Lower leg skin (tissue), 4 donors: Measurements from ENCODE around the gene SNRPB2. TPM values are rescaled to one million over a fixed set of nuclear protein-coding genes. Genes with fewer than 3 reads are reported as not detected.

Experiments used
- DNase-seq, 2 donors: peaks; one replicate each; pipeline ENCODE4 v3.0.0-alpha.2; 2019; ENCODE audit warnings: low spot score in 2 of 2
- H3K4me3 ChIP-seq: fragments of 200-600 bp; sonication (generic); 2 replicates; pipeline ENCODE4 v1.5.1; 2017; ENCODE audit warnings: mild to moderate bottlenecking, low read depth; ENCODE audit not compliant: poor library complexity, severe bottlenecking
- POLR2A ChIP-seq, 2 donors: fragments of 450-650 bp; IDR thresholded peaks; one replicate each; pipeline ENCODE4 v1.6.1; 2016 to 2017; ENCODE audit warnings: antibody characterized with exemption in 2 of 2, mild to moderate bottlenecking in 1 of 2, moderate library complexity in 1 of 2
- WGBS, 2 donors: methylation state at CpG; one replicate each; pipeline ENCODE4 v1.1.5; 2018; 5-methylcytosine and 5-hydroxymethylcytosine counted together
- intact Hi-C: fragments of 100-400 bp; cut with DNase I; formaldehyde crosslinking; loops from one replicate; pipeline ENCODE4 v1.15.0; 2023; ENCODE audit warnings: low total_unique reads
- total RNA-seq, 4 donors: library from RNA; depleted of rRNA; stranded (reverse); fragments of >200 nt; gene quantifications; one replicate each; pipeline ENCODE4 v1.1.0, GENCODE V29; 2016
- TF ChIP-seq, protein P1 (sequence below), 3 donors: fragments of 450-650 bp; IDR thresholded peaks; one replicate each; pipeline ENCODE4 v1.5.1; 2016; ENCODE audit warnings: antibody characterized with exemption in 3 of 3, mild to moderate bottlenecking in 3 of 3, moderate library complexity in 2 of 3

Gene SNRPB2
- total RNA-seq, 4 donors from 2014 or later: 15.8 to 32.2 (median 19.7) TPM

DNA sequence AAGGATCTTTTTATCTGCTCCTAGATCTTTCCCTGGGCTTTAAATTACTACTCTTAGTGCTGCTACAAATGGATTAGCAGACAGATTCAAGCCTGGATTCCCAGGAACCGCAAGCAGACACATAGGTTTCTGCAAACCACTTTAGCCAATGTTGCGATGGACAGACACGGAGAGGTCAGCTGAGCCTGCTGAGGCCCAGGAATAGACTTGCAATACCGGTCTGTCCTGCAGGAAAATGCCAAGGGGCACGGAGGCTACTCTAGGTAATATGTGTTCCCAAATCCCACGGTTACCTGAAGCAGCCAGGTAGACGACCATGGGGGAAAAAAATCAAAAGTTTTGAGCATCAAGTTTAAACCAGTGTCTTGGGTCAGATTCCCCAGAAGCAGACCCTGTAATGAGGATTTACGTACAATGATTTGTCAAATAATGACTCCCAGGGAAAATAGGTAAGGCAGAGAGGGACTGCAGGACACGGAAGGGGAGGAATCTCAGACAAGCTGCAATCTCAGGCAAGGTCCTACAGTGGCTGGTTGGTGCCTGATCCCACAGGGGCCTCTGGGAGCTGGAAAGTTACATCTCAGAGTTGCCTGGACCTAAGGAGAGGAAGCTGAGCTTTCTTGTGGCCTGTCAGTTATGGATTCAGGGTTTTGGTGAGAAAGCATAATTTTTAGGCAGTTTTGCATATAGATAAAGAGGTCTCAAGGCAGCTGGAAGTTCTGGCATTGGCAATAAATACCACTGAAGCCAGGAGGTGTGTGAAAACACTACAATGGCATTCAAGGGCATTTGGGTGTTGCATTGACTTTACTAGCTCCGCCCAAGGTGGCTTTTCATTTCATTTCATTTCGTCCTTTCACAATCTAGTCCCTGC is 30.8 kb downstream of the SNRPB2 start:
- TF ChIP-seq POLR2A (IDR thresholded peaks at IDR 0.05): no peak
- TF ChIP-seq, protein P1, sequence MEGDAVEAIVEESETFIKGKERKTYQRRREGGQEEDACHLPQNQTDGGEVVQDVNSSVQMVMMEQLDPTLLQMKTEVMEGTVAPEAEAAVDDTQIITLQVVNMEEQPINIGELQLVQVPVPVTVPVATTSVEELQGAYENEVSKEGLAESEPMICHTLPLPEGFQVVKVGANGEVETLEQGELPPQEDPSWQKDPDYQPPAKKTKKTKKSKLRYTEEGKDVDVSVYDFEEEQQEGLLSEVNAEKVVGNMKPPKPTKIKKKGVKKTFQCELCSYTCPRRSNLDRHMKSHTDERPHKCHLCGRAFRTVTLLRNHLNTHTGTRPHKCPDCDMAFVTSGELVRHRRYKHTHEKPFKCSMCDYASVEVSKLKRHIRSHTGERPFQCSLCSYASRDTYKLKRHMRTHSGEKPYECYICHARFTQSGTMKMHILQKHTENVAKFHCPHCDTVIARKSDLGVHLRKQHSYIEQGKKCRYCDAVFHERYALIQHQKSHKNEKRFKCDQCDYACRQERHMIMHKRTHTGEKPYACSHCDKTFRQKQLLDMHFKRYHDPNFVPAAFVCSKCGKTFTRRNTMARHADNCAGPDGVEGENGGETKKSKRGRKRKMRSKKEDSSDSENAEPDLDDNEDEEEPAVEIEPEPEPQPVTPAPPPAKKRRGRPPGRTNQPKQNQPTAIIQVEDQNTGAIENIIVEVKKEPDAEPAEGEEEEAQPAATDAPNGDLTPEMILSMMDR (IDR thresholded peaks at IDR 0.05): no peak
- intact Hi-C loops: no loop called here
- no peak overlapping the region for H3K4me3 ChIP-seq
- no peak for DNase-seq
- WGBS, 2 donors: 48% methylated on average over 11 of the region's 11 CpGs

DNA sequence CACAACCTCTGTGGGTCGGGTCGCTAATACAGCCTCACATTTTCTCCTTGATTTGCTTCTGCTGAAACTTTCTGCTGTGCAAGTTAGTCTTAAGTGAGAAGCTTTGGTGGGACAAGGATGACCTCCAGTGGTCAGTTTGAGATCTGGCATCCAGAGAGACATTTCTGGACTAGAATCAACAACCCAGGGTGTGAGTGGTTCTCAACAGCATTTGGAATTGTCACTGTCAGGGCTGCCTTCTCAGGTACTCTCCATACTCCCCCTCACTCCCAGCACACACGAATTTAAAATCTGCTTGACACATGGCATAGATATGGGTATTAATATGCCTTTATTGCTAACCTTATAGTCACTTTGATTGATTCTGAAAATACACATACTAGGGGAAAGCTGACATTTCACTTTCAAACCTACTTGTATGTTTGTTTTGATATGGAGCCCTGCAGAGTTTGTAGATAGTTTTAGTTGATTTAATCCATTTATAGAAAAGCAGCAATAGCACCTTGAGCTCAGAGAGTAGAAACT is 31.5 kb downstream of the SNRPB2 start:
- TF ChIP-seq, protein P1 (IDR thresholded peaks at IDR 0.05): no peak
- no peak for TF ChIP-seq POLR2A (IDR thresholded peaks at IDR 0.05)
- peak in 1 of 2 donors; percentile 24 for DNase-seq
- H3K4me3 ChIP-seq: no peak overlapping the region
- intact Hi-C loops: no loop called here
- WGBS, 2 donors: 1 to 4% methylated on average over 3 of the region's 3 CpGs

DNA sequence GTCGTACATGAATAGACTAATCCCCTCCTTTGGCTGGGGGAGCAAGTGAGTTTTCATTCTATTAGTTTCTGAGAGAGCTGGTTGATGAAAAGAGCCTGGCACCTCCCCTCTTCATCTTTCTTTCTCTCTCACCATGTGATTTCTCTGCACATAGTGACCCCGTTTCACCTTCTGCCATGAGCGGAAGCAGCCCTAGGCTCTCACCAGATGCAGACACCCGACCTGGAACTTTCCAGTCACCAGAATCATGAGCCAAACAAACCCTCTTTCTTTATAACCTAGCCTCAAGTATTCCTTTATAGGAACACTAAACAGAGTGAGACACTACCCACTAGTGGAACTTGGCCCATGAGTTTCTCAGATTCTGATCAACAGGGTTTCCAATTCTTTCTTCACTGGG is 34.7 kb downstream of the SNRPB2 start:
- TF ChIP-seq, protein P1 (IDR thresholded peaks at IDR 0.05): no peak
- no peak for TF ChIP-seq POLR2A (IDR thresholded peaks at IDR 0.05)
- intact Hi-C loops: no loop called here
- WGBS, 2 donors: 42 to 57% methylated on average over 4 of the region's 4 CpGs
- H3K4me3 ChIP-seq: no peak overlapping the region
- no peak for DNase-seq

DNA sequence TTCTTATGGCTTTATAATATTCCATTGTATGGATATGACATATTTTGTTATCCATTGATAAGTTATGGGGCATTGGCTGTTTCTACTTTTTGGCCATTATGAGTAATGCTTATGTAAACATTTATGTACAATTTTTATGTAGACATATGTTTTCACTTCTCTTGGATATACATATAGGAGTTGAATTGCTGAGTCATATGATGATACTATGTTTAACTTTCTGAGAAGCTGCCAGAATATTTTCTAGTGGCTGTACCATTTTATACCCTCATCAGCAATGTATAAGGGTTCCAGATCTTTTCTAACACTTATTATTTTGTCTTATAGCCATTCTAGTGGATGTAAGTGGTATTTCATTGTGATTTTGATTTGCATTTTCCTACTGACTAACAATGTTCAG is 41.4 kb downstream of the SNRPB2 start:
- no peak for DNase-seq
- TF ChIP-seq POLR2A (IDR thresholded peaks at IDR 0.05): no peak
- TF ChIP-seq, protein P1 (IDR thresholded peaks at IDR 0.05): no peak
- intact Hi-C loops: no loop called here
- no peak overlapping the region for H3K4me3 ChIP-seq

DNA sequence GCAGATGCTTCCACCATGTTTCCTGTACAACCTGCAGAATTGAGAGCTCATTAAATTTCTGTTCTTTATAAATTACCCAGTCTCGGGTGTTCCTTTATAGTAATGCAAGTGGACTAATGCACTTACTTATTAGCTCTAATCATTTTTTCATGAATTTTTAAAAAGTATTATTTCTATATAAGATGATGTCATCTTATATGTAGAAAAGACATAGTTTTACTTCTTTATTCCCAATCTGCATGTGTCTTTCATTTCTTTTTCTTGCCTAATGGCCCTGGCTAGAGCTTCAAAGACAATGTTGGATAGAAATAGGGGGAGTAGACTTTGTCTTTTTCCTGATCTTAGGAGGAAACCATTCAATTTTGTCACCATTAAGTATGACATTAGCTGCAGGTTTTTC is 46.1 kb downstream of the SNRPB2 start:
- TF ChIP-seq, protein P1 (IDR thresholded peaks at IDR 0.05): no peak
- TF ChIP-seq POLR2A (IDR thresholded peaks at IDR 0.05): no peak
- no peak overlapping the region for H3K4me3 ChIP-seq
- 76 to 81% methylated on average over 1 of the region's 1 CpG for WGBS, 2 donors

More for the DNA sequence above, 46.1 kb downstream of the SNRPB2 start:
- intact Hi-C loops: no loop called here
- DNase-seq: no peak
